ENCODE data around the gene FAM25A. TPM values are rescaled to one million over a fixed set of nuclear protein-coding genes. Genes with fewer than 3 reads are reported as not detected.
"Not testable (repeated sequence)": the region's sequence is repeated elsewhere in the genome, so short reads cannot be mapped to it uniquely, and the experiment has no call there.

The FAM25A gene
- total RNA-seq, 2 donors from 2014 or later = not detected

- no peak for TF ChIP-seq CTCF (IDR thresholded peaks at IDR 0.05)
- no peaks in the 10 kb centered on the region for H3K36me3 ChIP-seq
- no peak for DNase-seq
- H3K9ac ChIP-seq (ENCODE audit: low read depth in 2 of 2, low read length in 2 of 2) = no peak overlapping the region
- no peaks in the 10 kb centered on the region for H3K4me1 ChIP-seq
- H3K9me3 ChIP-seq = no peaks in the 10 kb centered on the region
- no peak overlapping the region for H3K27ac ChIP-seq
- intact Hi-C loops (cut with DNase I) = no loop called here
- no peaks in the 10 kb centered on the region for H3K27me3 ChIP-seq
- no peak overlapping the region for H3K4me3 ChIP-seq
Measured at GRCh38 chr10:87036623-87037022, 16.5 kb downstream of the FAM25A start.

GRCh38 chr10:87038286-87038717 is 18.2 kb downstream of the FAM25A start:
- Histone ChIP-seq H3K4me1 (no peaks in the 10 kb centered on the region), H3K9ac (ENCODE audit: low read depth in 2 of 2, low read length in 2 of 2) (no peak overlapping the region), H3K4me3 (no peak overlapping the region), H3K9me3 (no peaks in the 10 kb centered on the region), H3K36me3 (no peaks in the 10 kb centered on the region), H3K27ac (no peak overlapping the region), H3K27me3 (no peaks in the 10 kb centered on the region)
- no peak for DNase-seq
- intact Hi-C loops (cut with DNase I) = no loop called here
- no peak for TF ChIP-seq CTCF (IDR thresholded peaks at IDR 0.05)

- intact Hi-C loops (cut with DNase I) = no loop called here
- Histone ChIP-seq H3K9me3 (no peaks in the 10 kb centered on the region), H3K9ac (ENCODE audit: low read depth in 2 of 2, low read length in 2 of 2) (no peak overlapping the region), H3K36me3 (no peaks in the 10 kb centered on the region), H3K27ac (no peak overlapping the region), H3K27me3 (no peaks in the 10 kb centered on the region), H3K4me1 (no peaks in the 10 kb centered on the region), H3K4me3 (no peak overlapping the region)
- TF ChIP-seq CTCF (IDR thresholded peaks at IDR 0.05) = no peak
- DNase-seq = no peak
Measured at GRCh38 chr10:87038786-87039185, 18.7 kb downstream of the FAM25A start.

- H3K4me3 ChIP-seq; DNase-seq; H3K27ac ChIP-seq; H3K36me3 ChIP-seq; H3K9ac ChIP-seq (ENCODE audit: low read depth in 2 of 2, low read length in 2 of 2); H3K27me3 ChIP-seq; intact Hi-C loops (cut with DNase I); H3K4me1 ChIP-seq; H3K9me3 ChIP-seq: not testable (repeated sequence)
Measured at GRCh38 chr10:87043579-87043978, 23.5 kb downstream of the FAM25A start.

- Histone ChIP-seq H3K4me1 (no peaks in the 10 kb centered on the region), H3K27me3 (no peaks in the 10 kb centered on the region), H3K9ac (ENCODE audit: low read depth in 2 of 2, low read length in 2 of 2) (no peak overlapping the region), H3K9me3 (no peaks in the 10 kb centered on the region), H3K27ac (no peak overlapping the region), H3K4me3 (no peak overlapping the region), H3K36me3 (no peaks in the 10 kb centered on the region)
- no peak for TF ChIP-seq CTCF (IDR thresholded peaks at IDR 0.05)
- intact Hi-C loops (cut with DNase I) = no loop called here
- DNase-seq = no peak
Measured at GRCh38 chr10:87045434-87045938, 25.4 kb downstream of the FAM25A start.

GRCh38 chr10:87053111-87053510 is 33.0 kb downstream of the FAM25A start:
- Histone ChIP-seq H3K9ac (ENCODE audit: low read depth in 2 of 2, low read length in 2 of 2) (no peak overlapping the region), H3K27ac (no peak overlapping the region), H3K4me3 (no peak overlapping the region), H3K36me3 (peaks cover 8% of the 10 kb centered on the region), H3K4me1 (no peaks in the 10 kb centered on the region), H3K27me3 (no peaks in the 10 kb centered on the region), H3K9me3 (no peaks in the 10 kb centered on the region)
- TF ChIP-seq CTCF (IDR thresholded peaks at IDR 0.05) = no peak
- intact Hi-C loops (cut with DNase I) = no loop called here
- DNase-seq = no peak
